H1 (cell line): ENCODE results near the gene EPN3.

Source experiments
- BACH1 ChIP-seq: IDR thresholded peaks from 2 replicates; pipeline ENCODE4 v1.6.1; 2012; ENCODE audit warnings: low read length, improper control_type of control experiment
- CBX8 ChIP-seq: fragments of 300-800, 300-1000 bp; sonication (generic); IDR thresholded peaks from 2 replicates; pipeline ENCODE4 v1.7.1; 2016; ENCODE audit warnings: low read depth, low read length, borderline replicate concordance
- CEBPB ChIP-seq: IDR thresholded peaks from 2 replicates; pipeline ENCODE4 v1.6.1; 2012; ENCODE audit warnings: low read depth, low read length
- CREB1 ChIP-seq: IDR thresholded peaks from 2 replicates; pipeline ENCODE4 v1.6.1; 2012; ENCODE audit warnings: inconsistent platforms
- CTCF ChIP-seq, 3 experiments: IDR thresholded peaks; 1 replicate in 2 of 3; 2 replicates in 1 of 3; pipeline versions ENCODE4 v1.5.1 to v1.6.1; 2011; ENCODE audit warnings: low read length in 3 of 3, mild to moderate bottlenecking in 3 of 3, inconsistent platforms in 2 of 3, low read depth in 1 of 3, moderate library complexity in 1 of 3; ENCODE audit not compliant: insufficient read depth in 1 of 3; ENCODE audit errors: control extremely low read depth in 1 of 3
- EP300 ChIP-seq, 2 experiments: IDR thresholded peaks; 1 replicate in 1 of 2; 2 replicates in 1 of 2; pipeline ENCODE4 v1.6.1; 2011 to 2012; ENCODE audit warnings: low read depth in 2 of 2, low read length in 2 of 2, mild to moderate bottlenecking in 2 of 2, borderline replicate concordance in 1 of 2, inconsistent platforms in 1 of 2, moderate library complexity in 1 of 2
- EZH2 ChIP-seq: fragments of 200-600 bp; sonication (generic); IDR thresholded peaks from 2 replicates; pipeline ENCODE4 v1.7.1; 2012; ENCODE audit warnings: low read depth, mild to moderate bottlenecking, moderate library complexity, low read length, inconsistent platforms; ENCODE audit not compliant: severe bottlenecking
- GABPA ChIP-seq: IDR thresholded peaks from 2 replicates; pipeline ENCODE4 v1.6.1; 2011; ENCODE audit warnings: mild to moderate bottlenecking, low read length, moderate library complexity, borderline replicate concordance; ENCODE audit not compliant: insufficient read depth
- POLR2A ChIP-seq, 2 experiments: IDR thresholded peaks; 1 replicate in 1 of 2; 2 replicates in 1 of 2; pipeline ENCODE4 v1.6.1; 2011; ENCODE audit warnings: low read depth in 2 of 2, low read length in 2 of 2, mild to moderate bottlenecking in 2 of 2; ENCODE audit errors: control extremely low read depth in 1 of 2
- POLR2AphosphoS5 ChIP-seq: IDR thresholded peaks from 2 replicates; pipeline ENCODE4 v1.6.1; 2011; ENCODE audit warnings: low read depth, low read length
- POU5F1 ChIP-seq: IDR thresholded peaks from 2 replicates; pipeline ENCODE4 v1.6.1; 2011; ENCODE audit warnings: low read depth, mild to moderate bottlenecking, low read length, moderate library complexity
- TBP ChIP-seq: IDR thresholded peaks from 2 replicates; pipeline ENCODE4 v1.6.1; 2011; ENCODE audit warnings: low read depth, low read length, improper control_type of control experiment
- TEAD4 ChIP-seq: IDR thresholded peaks from 2 replicates; pipeline ENCODE4 v1.6.1; 2012; ENCODE audit warnings: low read depth, low read length, inconsistent platforms, mixed read lengths
- TF ChIP-seq, protein P1 (sequence below): IDR thresholded peaks from 2 replicates; pipeline ENCODE4 v1.6.1; 2012; ENCODE audit warnings: inconsistent platforms

DNA sequence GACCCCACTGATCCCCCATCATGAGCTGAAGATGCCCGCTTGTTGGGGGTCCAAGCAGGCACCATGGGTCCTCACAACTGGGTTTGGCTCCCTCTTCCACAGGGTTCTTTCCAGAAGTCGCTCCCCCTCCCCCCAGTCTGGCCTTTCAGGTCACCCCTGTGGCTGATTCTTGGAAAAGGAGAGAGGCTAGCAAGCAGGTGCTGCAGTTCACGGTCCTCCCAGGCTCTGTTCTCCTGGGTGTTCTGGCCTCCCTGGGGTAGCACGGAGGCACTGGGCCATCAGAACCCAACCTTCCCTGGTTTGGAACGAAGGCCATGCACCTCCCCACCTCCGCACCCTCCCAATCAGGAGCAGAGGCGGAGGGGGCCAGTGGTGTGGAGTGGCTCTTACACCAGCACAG, 46.9 kb downstream of the EPN3 start:
- TF ChIP-seq CTCF (IDR thresholded peaks at IDR 0.05; ENCODE audit: control extremely low read depth in 1 of 3, insufficient read depth in 1 of 3, low read depth in 1 of 3, low read length in 3 of 3) (no peak), BACH1 (no peak), CREB1 (no peak), TBP (no peak), POU5F1 (no peak), CEBPB (no peak), EP300 (IDR thresholded peaks at IDR 0.05; ENCODE audit: borderline replicate concordance in 1 of 2, low read depth in 2 of 2, low read length in 2 of 2) (no peak), EZH2 (no peak), GABPA (no peak), POLR2AphosphoS5 (no peak), CBX8 (no peak), POLR2A (IDR thresholded peaks at IDR 0.05; ENCODE audit: control extremely low read depth in 1 of 2, low read depth in 2 of 2, low read length in 2 of 2) (no peak), TEAD4 (no peak)
- TF ChIP-seq, protein P1, sequence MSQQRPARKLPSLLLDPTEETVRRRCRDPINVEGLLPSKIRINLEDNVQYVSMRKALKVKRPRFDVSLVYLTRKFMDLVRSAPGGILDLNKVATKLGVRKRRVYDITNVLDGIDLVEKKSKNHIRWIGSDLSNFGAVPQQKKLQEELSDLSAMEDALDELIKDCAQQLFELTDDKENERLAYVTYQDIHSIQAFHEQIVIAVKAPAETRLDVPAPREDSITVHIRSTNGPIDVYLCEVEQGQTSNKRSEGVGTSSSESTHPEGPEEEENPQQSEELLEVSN, result no peak
